Muscle layer of duodenum (tissue), 2 donors: ENCODE measurements around the gene MKLN1.
"Not testable (repeated sequence)": the region's sequence is repeated elsewhere in the genome, so short reads cannot be mapped to it uniquely, and the experiment has no call there.

Experiments used
- H3K27ac ChIP-seq: one replicate; pipeline ENCODE4 v1.7.0; 2013; ENCODE audit warnings: mild to moderate bottlenecking, low read length
- H3K27me3 ChIP-seq: one replicate; pipeline ENCODE4 v1.7.0; 2013; ENCODE audit warnings: low read depth, mild to moderate bottlenecking, control low read depth, low read length
- H3K36me3 ChIP-seq, 2 donors: one replicate each; pipeline ENCODE4 v1.7.0; 2013; ENCODE audit warnings: low read length in 2 of 2, control low read depth in 1 of 2, mild to moderate bottlenecking in 1 of 2; ENCODE audit not compliant: insufficient read depth in 2 of 2, control insufficient read depth in 1 of 2
- H3K4me1 ChIP-seq, 2 donors: one replicate each; pipeline ENCODE4 v1.7.0; 2013; ENCODE audit warnings: low read length in 2 of 2, mild to moderate bottlenecking in 2 of 2, control low read depth in 1 of 2, moderate library complexity in 1 of 2; ENCODE audit not compliant: insufficient read depth in 2 of 2, control insufficient read depth in 1 of 2
- H3K4me3 ChIP-seq, 2 donors: one replicate each; pipeline ENCODE4 v1.7.0; 2013; ENCODE audit warnings: low read length in 2 of 2, low read depth in 1 of 2, mild to moderate bottlenecking in 1 of 2
- H3K9me3 ChIP-seq, 2 donors: one replicate each; pipeline ENCODE4 v1.7.0; 2013; ENCODE audit warnings: low read length in 2 of 2, control low read depth in 1 of 2, mild to moderate bottlenecking in 1 of 2; ENCODE audit not compliant: control insufficient read depth in 1 of 2
- donor health status: healthy.

The MKLN1 gene

GRCh38 chr7:131298608-131298992, 29.1 kb upstream of the MKLN1 start:
- Histone ChIP-seq H3K27me3 (no peaks in the 10 kb centered on the region), H3K36me3 (no peaks in the 10 kb centered on the region), H3K4me1 (peaks cover 0 to 5% of the 10 kb centered on the region in 2 donors), H3K4me3 (no peak overlapping the region), H3K9me3 (no peaks in the 10 kb centered on the region), H3K27ac (no peak overlapping the region)

- no peaks in the 10 kb centered on the region for H3K36me3 ChIP-seq
- no peaks in the 10 kb centered on the region for H3K27me3 ChIP-seq
- peaks cover 0 to 5% of the 10 kb centered on the region in 2 donors for H3K4me1 ChIP-seq
- H3K9me3 ChIP-seq = no peaks in the 10 kb centered on the region
- no peak overlapping the region for H3K4me3 ChIP-seq
- no peak overlapping the region for H3K27ac ChIP-seq
These were observed 28.6 kb upstream of the MKLN1 start for GRCh38 chr7:131299074-131299473.

- no peaks in the 10 kb centered on the region for H3K27me3 ChIP-seq
- H3K9me3 ChIP-seq = no peaks in the 10 kb centered on the region
- no peaks in the 10 kb centered on the region for H3K36me3 ChIP-seq
- H3K4me3 ChIP-seq = no peak overlapping the region
- no peak overlapping the region for H3K27ac ChIP-seq
- H3K4me1 ChIP-seq = peaks cover 0 to 5% of the 10 kb centered on the region in 2 donors
These were observed 27.6 kb upstream of the MKLN1 start for GRCh38 chr7:131300078-131300477.

GRCh38 chr7:131300572-131301466, 26.9 kb upstream of the MKLN1 start:
- peaks cover 0 to 5% of the 10 kb centered on the region in 2 donors for H3K4me1 ChIP-seq
- no peaks in the 10 kb centered on the region for H3K9me3 ChIP-seq
- no peaks in the 10 kb centered on the region for H3K27me3 ChIP-seq
- no peak overlapping the region for H3K27ac ChIP-seq
- H3K36me3 ChIP-seq = no peaks in the 10 kb centered on the region
- no peak overlapping the region for H3K4me3 ChIP-seq

GRCh38 chr7:131302446-131302845, 25.2 kb upstream of the MKLN1 start:
- no peaks in the 10 kb centered on the region for H3K36me3 ChIP-seq
- no peak overlapping the region for H3K27ac ChIP-seq
- peaks cover 0 to 5% of the 10 kb centered on the region in 2 donors for H3K4me1 ChIP-seq
- H3K4me3 ChIP-seq = no peak overlapping the region
- peaks cover 0 to 7% of the 10 kb centered on the region in 2 donors for H3K9me3 ChIP-seq
- H3K27me3 ChIP-seq = no peaks in the 10 kb centered on the region

GRCh38 chr7:131302876-131303707, 24.6 kb upstream of the MKLN1 start:
- H3K27ac ChIP-seq = no peak overlapping the region
- H3K4me1 ChIP-seq = peaks cover 0 to 5% of the 10 kb centered on the region in 2 donors
- no peaks in the 10 kb centered on the region for H3K27me3 ChIP-seq
- H3K9me3 ChIP-seq = peaks cover 0 to 7% of the 10 kb centered on the region in 2 donors
- H3K4me3 ChIP-seq = no peak overlapping the region
- no peaks in the 10 kb centered on the region for H3K36me3 ChIP-seq

GRCh38 chr7:131305152-131305551, 22.5 kb upstream of the MKLN1 start:
- H3K27me3 ChIP-seq = no peaks in the 10 kb centered on the region
- no peak overlapping the region for H3K4me3 ChIP-seq
- H3K27ac ChIP-seq = no peak overlapping the region
- peaks cover 0 to 5% of the 10 kb centered on the region in 2 donors for H3K4me1 ChIP-seq
- no peaks in the 10 kb centered on the region for H3K36me3 ChIP-seq
- peaks cover 0 to 7% of the 10 kb centered on the region in 2 donors for H3K9me3 ChIP-seq

- not testable (repeated sequence) for H3K27ac ChIP-seq, H3K27me3 ChIP-seq, H3K4me1 ChIP-seq, H3K4me3 ChIP-seq, H3K36me3 ChIP-seq, H3K9me3 ChIP-seq
These were observed 21.6 kb upstream of the MKLN1 start for GRCh38 chr7:131306041-131306440.

GRCh38 chr7:131306777-131307176, 20.9 kb upstream of the MKLN1 start:
- Histone ChIP-seq H3K4me1 (peaks cover 0 to 5% of the 10 kb centered on the region in 2 donors), H3K27me3 (no peaks in the 10 kb centered on the region), H3K27ac (no peak overlapping the region), H3K36me3 (no peaks in the 10 kb centered on the region), H3K4me3 (no peak overlapping the region), H3K9me3 (peaks cover 0 to 7% of the 10 kb centered on the region in 2 donors)

- H3K27ac ChIP-seq = no peak overlapping the region
- H3K4me1 ChIP-seq = peaks cover 0 to 5% of the 10 kb centered on the region in 2 donors
- no peak overlapping the region for H3K4me3 ChIP-seq
- H3K9me3 ChIP-seq = peaks cover 0 to 7% of the 10 kb centered on the region in 2 donors
- no peaks in the 10 kb centered on the region for H3K27me3 ChIP-seq
- no peaks in the 10 kb centered on the region for H3K36me3 ChIP-seq
These were observed 20.0 kb upstream of the MKLN1 start for GRCh38 chr7:131307627-131308026.

GRCh38 chr7:131312838-131313237, 14.8 kb upstream of the MKLN1 start:
- no peaks in the 10 kb centered on the region for H3K36me3 ChIP-seq
- H3K9me3 ChIP-seq = no peaks in the 10 kb centered on the region
- H3K4me1 ChIP-seq = no peaks in the 10 kb centered on the region
- no peak overlapping the region for H3K4me3 ChIP-seq
- no peak overlapping the region for H3K27ac ChIP-seq
- no peaks in the 10 kb centered on the region for H3K27me3 ChIP-seq
